HUDEP-2 (cell line): ENCODE data around the gene PSMB10.
A peak's percentile ranks its signal among the peaks of the same experiment; 100 is the strongest.

ENCODE experiments used
- DNase-seq, 76 experiments: peaks; one replicate each; lab custom pipeline; 2025; ENCODE audit not compliant: unreplicated experiment in 76 of 76; lab: John Stamatoyannopoulos, UW

PSMB10 gene

GRCh38 chr16:67901734-67902133 lies 34.9 kb downstream of the PSMB10 start:
- no peak for DNase-seq

- no peak for DNase-seq
Observed at GRCh38 chr16:67897231-67897630, 39.4 kb downstream of the PSMB10 start.

- DNase-seq = peak in 4 of 76 experiments; percentile 2 to 28 (median 16)
Observed at GRCh38 chr16:67893743-67894399, 42.8 kb downstream of the PSMB10 start.

GRCh38 chr16:67892899-67893742 lies 43.5 kb downstream of the PSMB10 start, which contains the start of gene PSKH1:
PSKH1 (plus strand) TSS chr16:67893254; CDS start chr16:67908750, 15,496 bp downstream.
- peak in 74 of 76 experiments; percentile 53 to 98 (median 92) for DNase-seq

GRCh38 chr16:67892375-67892774 lies 44.3 kb downstream of the PSMB10 start:
- no peak for DNase-seq

- DNase-seq = no peak
Observed at GRCh38 chr16:67888331-67888730, 48.3 kb downstream of the PSMB10 start.

GRCh38 chr16:67886387-67886786 lies 50.3 kb downstream of the PSMB10 start:
- DNase-seq = no peak

- DNase-seq = no peak
Observed at GRCh38 chr16:67885976-67886375, 50.7 kb downstream of the PSMB10 start.

- no peak for DNase-seq
Observed at GRCh38 chr16:67885545-67885944, 51.1 kb downstream of the PSMB10 start.

GRCh38 chr16:67884684-67885083 lies 52.0 kb downstream of the PSMB10 start, which contains the start of gene NRN1L:
NRN1L (plus strand) TSS chr16:67884885; CDS start chr16:67884904, 19 bp downstream.
- peak in 2 of 76 experiments; percentile 10 to 11 for DNase-seq
